ENCODE results near the gene PFKM. TPM values are rescaled to one million over a fixed set of nuclear protein-coding genes. Genes with fewer than 3 reads are reported as not detected.

Gene PFKM
- total and polyA plus RNA-seq, 9 donors: 43.0 to 133 (median 81.1) TPM

GRCh38 chr12:48175613-48176416 is 56.7 kb downstream of the PFKM start:
- TF ChIP-seq CTCF (IDR thresholded peaks at IDR 0.05) (no peak), POLR2A (IDR thresholded peaks at IDR 0.05) (no peak), EP300 (IDR thresholded peaks at IDR 0.05) (no peak)
- Histone ChIP-seq H3K27ac (no peak overlapping the region), H3K9me3 (no peaks in the 10 kb centered on the region), H3K4me3 (no peak overlapping the region), H3K36me3 (no peaks in the 10 kb centered on the region), H3K4me1 (ENCODE audit: insufficient read depth) (no peaks in the 10 kb centered on the region), H3K27me3 (no peaks in the 10 kb centered on the region)
- WGBS, 3 donors: 36 to 51% (median 44%) methylated on average over 3 of the region's 3 CpGs
- intact Hi-C loops (cut with DNase I): no loop called here
- DNase-seq: no peak

GRCh38 chr12:48176417-48176751 is 57.2 kb downstream of the PFKM start:
- no peak for DNase-seq
- intact Hi-C loops (cut with DNase I): no loop called here
- Histone ChIP-seq H3K27ac (no peak overlapping the region), H3K9me3 (no peaks in the 10 kb centered on the region), H3K27me3 (no peaks in the 10 kb centered on the region), H3K4me1 (ENCODE audit: insufficient read depth) (no peaks in the 10 kb centered on the region), H3K4me3 (no peak overlapping the region), H3K36me3 (no peaks in the 10 kb centered on the region)
- no peak for TF ChIP-seq EP300 (IDR thresholded peaks at IDR 0.05)

- Histone ChIP-seq H3K4me3 (no peak overlapping the region), H3K27me3 (no peaks in the 10 kb centered on the region), H3K4me1 (ENCODE audit: insufficient read depth) (peaks cover 4% of the 10 kb centered on the region), H3K27ac (no peak overlapping the region), H3K9me3 (no peaks in the 10 kb centered on the region), H3K36me3 (no peaks in the 10 kb centered on the region)
- no peak for DNase-seq
- intact Hi-C loops (cut with DNase I): no loop called here
- 70 to 75% (median 71%) methylated on average over 4 of the region's 4 CpGs for WGBS, 3 donors
- no peak for TF ChIP-seq EP300 (IDR thresholded peaks at IDR 0.05)
- TF ChIP-seq CTCF (IDR thresholded peaks at IDR 0.05): no peak
- TF ChIP-seq POLR2A (IDR thresholded peaks at IDR 0.05): no peak
Measured at GRCh38 chr12:48177982-48178381, 58.8 kb downstream of the PFKM start.

DNA sequence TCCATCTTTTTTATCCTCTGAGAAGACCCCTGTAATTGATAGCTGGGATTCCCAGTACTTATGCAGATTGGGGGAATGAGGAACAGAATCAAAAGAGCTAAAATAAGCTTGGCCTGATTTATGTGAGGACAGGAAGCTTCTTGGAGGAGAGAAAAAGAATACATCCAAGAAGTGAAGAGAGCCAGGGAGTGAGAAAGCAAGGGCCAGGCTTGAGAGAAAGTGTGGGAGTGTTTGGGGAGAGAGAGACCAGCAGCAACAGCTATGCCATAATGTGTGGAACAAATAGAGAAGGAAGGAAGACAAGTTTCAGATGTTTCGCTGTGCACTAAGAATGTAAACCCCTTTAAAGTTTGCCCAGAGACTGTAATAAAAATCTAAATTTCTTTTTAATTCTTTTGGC is 60.3 kb downstream of the PFKM start:
- TF ChIP-seq EP300 (IDR thresholded peaks at IDR 0.05): no peak
- no peaks in the 10 kb centered on the region for H3K27me3 ChIP-seq
- intact Hi-C loops (cut with DNase I): no loop called here
- 66 to 77% (median 72%) methylated on average over 1 of the region's 1 CpG for WGBS, 3 donors
- H3K27ac ChIP-seq: no peak overlapping the region
- peaks cover 8% of the 10 kb centered on the region for H3K4me1 ChIP-seq (ENCODE audit: insufficient read depth)
- H3K36me3 ChIP-seq: no peaks in the 10 kb centered on the region
- H3K4me3 ChIP-seq: no peak overlapping the region
- no peaks in the 10 kb centered on the region for H3K9me3 ChIP-seq
- no peak for DNase-seq

DNA sequence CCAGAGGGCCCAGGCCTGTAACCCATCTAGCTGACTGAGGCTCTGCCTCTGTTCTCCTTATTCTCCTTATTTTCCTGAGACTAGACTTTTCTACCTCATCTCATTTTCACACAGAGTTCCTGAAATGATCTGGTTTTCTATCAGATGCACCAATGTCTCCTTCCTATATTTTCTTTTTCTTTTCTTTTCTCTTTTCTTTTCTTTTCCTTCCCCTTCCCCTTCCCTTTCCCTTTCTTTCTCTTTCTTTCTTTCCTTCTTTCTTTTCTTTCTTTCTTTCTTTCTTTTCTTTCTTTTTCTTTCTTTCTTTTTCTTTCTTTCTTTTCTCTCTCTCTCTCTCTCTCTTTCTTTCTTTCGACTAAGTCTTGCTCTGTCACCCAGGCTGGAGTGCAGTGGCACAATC is 61.3 kb downstream of the PFKM start:
- Histone ChIP-seq H3K27me3 (no peaks in the 10 kb centered on the region), H3K4me3 (no peak overlapping the region), H3K27ac (no peak overlapping the region), H3K9me3 (no peaks in the 10 kb centered on the region), H3K4me1 (ENCODE audit: insufficient read depth) (peaks cover 8% of the 10 kb centered on the region), H3K36me3 (no peaks in the 10 kb centered on the region)
- intact Hi-C loops (cut with DNase I): loop anchor here in 2 of 4 donors (10.0 kb wide), 3 partner anchors 164 to 444 kb away; no protein-coding TSS in a partner anchor
- 80 to 88% (median 86%) methylated on average over 1 of the region's 1 CpG for WGBS, 3 donors
- TF ChIP-seq CTCF (IDR thresholded peaks at IDR 0.05) (no peak), EP300 (IDR thresholded peaks at IDR 0.05) (no peak)
- DNase-seq: no peak

Measured in ovary (tissue), 9 donors.